K562 (cell line): ENCODE measurements around the gene MAP1S. TPM values are rescaled to one million over a fixed set of nuclear protein-coding genes. Genes with fewer than 3 reads are reported as not detected.

Experiments used
- BCOR ChIP-seq: fragments of 450-650 bp; IDR thresholded peaks from 2 replicates; pipeline ENCODE4 v1.6.1; 2016
- CTBP1 ChIP-seq: fragments of 450-650 bp; IDR thresholded peaks from 2 replicates; pipeline ENCODE4 v1.6.1; 2016; ENCODE audit warnings: borderline replicate concordance
- DPF2 ChIP-seq: fragments of 450-650 bp; IDR thresholded peaks from 2 replicates; pipeline ENCODE4 v1.6.1; 2016
- ETV5 ChIP-seq: sonication (generic); formaldehyde crosslinking; IDR thresholded peaks from 2 replicates; pipeline ENCODE4 v1.4.0; 2020; ENCODE audit warnings: low read depth, mild to moderate bottlenecking, missing genetic modification reagents
- GMEB1 ChIP-seq: fragments of 250-450 bp; sonication (Bioruptor Pico); IDR thresholded peaks from 2 replicates; pipeline ENCODE4 v1.4.0; 2020; ENCODE audit warnings: mild to moderate bottlenecking
- NCOA1 ChIP-seq: fragments of 450-650 bp; IDR thresholded peaks from 2 replicates; pipeline ENCODE4 v1.6.1; 2016; ENCODE audit warnings: low read depth
- NEUROD1 ChIP-seq: fragments of 150-350 bp; IDR thresholded peaks from 2 replicates; pipeline ENCODE4 v1.6.1; 2014; ENCODE audit warnings: borderline replicate concordance, low read length, low read depth; ENCODE audit not compliant: partially characterized antibody
- PHF21A ChIP-seq: fragments of 450-650 bp; IDR thresholded peaks from 2 replicates; pipeline ENCODE4 v1.6.1; 2017; ENCODE audit warnings: low read depth, borderline replicate concordance
- RBFOX2 ChIP-seq: fragments of 200-400 bp; formaldehyde crosslinking; IDR thresholded peaks from 2 replicates; pipeline ENCODE4 v1.6.1; 2017; ENCODE audit warnings: low read depth, mild to moderate bottlenecking, low read length, moderate library complexity
- SMAD2 ChIP-seq: fragments of 150-350 bp; IDR thresholded peaks from 2 replicates; pipeline ENCODE4 v1.6.1; 2014; ENCODE audit warnings: low read depth, mild to moderate bottlenecking, low read length
- SRF ChIP-seq, 2 experiments: fragments of 250-450, 450-650 bp in 1 of 2; sonication (Bioruptor Pico) in 1 of 2; sonication (generic) in 1 of 2; formaldehyde crosslinking; IDR thresholded peaks; 2 replicates each; pipeline versions ENCODE4 v1.5.0 to v1.5.1; 2020 to 2022; ENCODE audit warnings: mild to moderate bottlenecking in 1 of 2, missing genetic modification reagents in 1 of 2
- VEZF1 ChIP-seq: fragments of 200-800 bp; sonication (Bioruptor generic); IDR thresholded peaks from 2 replicates; pipeline ENCODE4 v1.6.1; 2017; ENCODE audit warnings: missing genetic modification characterization, missing compliant biosample characterization
- ZBTB40 ChIP-seq, 2 experiments: fragments of 450-650 bp in 1 of 2; sonication (generic) in 1 of 2; formaldehyde crosslinking in 1 of 2; IDR thresholded peaks; 2 replicates each; pipeline versions ENCODE4 v1.7.1 to v1.9.0; 2016 to 2022; ENCODE audit warnings: inconsistent platforms in 1 of 2, mild to moderate bottlenecking in 1 of 2, missing genetic modification reagents in 1 of 2
- ZBTB7A ChIP-seq: IDR thresholded peaks from 2 replicates; pipeline ENCODE4 v1.6.1; 2011; ENCODE audit warnings: low read depth, mild to moderate bottlenecking, low read length, moderate library complexity, borderline replicate concordance; ENCODE audit not compliant: control insufficient read depth
- ZC3H8 ChIP-seq: fragments of 450-650 bp; IDR thresholded peaks from 2 replicates; pipeline ENCODE4 v1.6.1; 2017
- ZNF253 ChIP-seq: fragments of 250-450 bp; sonication (Bioruptor Pico); conservative IDR thresholded peaks from 2 replicates; pipeline ENCODE4 v1.6.1; 2021; ENCODE audit warnings: mild to moderate bottlenecking
- ZNF668 ChIP-seq: fragments of 250-450 bp; sonication (Bioruptor Pico); IDR thresholded peaks from 2 replicates; pipeline ENCODE4 v1.8.0; 2022; ENCODE audit warnings: mild to moderate bottlenecking, inconsistent platforms
- polyA plus RNA-seq, 8 experiments: library from polyadenylated mRNA; depleted of rRNA in 4 of 8; stranded (reverse) in 5 of 8; unstranded in 3 of 8; fragments of >200 nt; fragmentation: Nextera tagmentation in 2 of 8; fragmentation: Illumina TruSeq in 1 of 8; extraction: Ambion mirVana in 2 of 8; extraction: Trizol in 1 of 8; gene quantifications; 2 replicates each; pipeline versions ENCODE4 v1.2.1 to v1.2.3, GENCODE V29; 2011 to 2014; ENCODE audit warnings: inconsistent platforms in 1 of 8, missing spikeins in 1 of 8
- total RNA-seq, 7 experiments: library from RNA; depleted of rRNA in 6 of 7; stranded (reverse); fragments of >200 nt in 6 of 7; fragmentation: Illumina TruSeq in 2 of 7; extraction: Trizol in 2 of 7; gene quantifications; 2 replicates each; pipeline versions ENCODE4 v1.2.1 to v1.2.3, GENCODE V29; 2011 to 2021; ENCODE audit warnings: low replicate concordance in 1 of 7

MAP1S gene
- total and polyA plus RNA-seq, 9 of the 15 experiments (the other 6 are each of a cell fraction or from before 2014, with no cell fraction given), result 2.0 to 81.0 (median 9.5) TPM

- peak; percentile 89 for TF ChIP-seq ZBTB7A
- TF ChIP-seq ZNF253, result no peak
- TF ChIP-seq ZC3H8, result no peak
- TF ChIP-seq ZNF668, result no peak
- peak; percentile 29; the same call in 1 of the 2 replicates for TF ChIP-seq DPF2
- 0 out of 2 replicates have a peak, but pooled peaks have one; percentile 11 for TF ChIP-seq NCOA1
- TF ChIP-seq PHF21A, result no peak
- peak; percentile 69 for TF ChIP-seq ZBTB40 (IDR thresholded peaks at IDR 0.05)
- no peak for TF ChIP-seq ZBTB40 (CRISPR knock-in tag; IDR thresholded peaks at IDR 0.05)
- 0 out of 2 replicates have a peak, but pooled peaks have one; percentile 42 for TF ChIP-seq CTBP1
- peak; percentile 48; the same call in 1 of the 2 replicates for TF ChIP-seq GMEB1
- 0 out of 4 replicates have a peak, but pooled peaks of 1 of the 2 experiments have one; percentile 46 for TF ChIP-seq SRF (CRISPR knock-in tag; IDR thresholded peaks at IDR 0.05)
- TF ChIP-seq NEUROD1, result peak; percentile 28
- peak; percentile 49 for TF ChIP-seq RBFOX2
- peak; percentile 95 for TF ChIP-seq VEZF1
- TF ChIP-seq BCOR, result peak; percentile 69; the same call in 1 of the 2 replicates
- no peak for TF ChIP-seq SMAD2
- peak; percentile 80 for TF ChIP-seq ETV5 (CRISPR knock-in tag)
Observed at GRCh38 chr19:17680230-17680722, 39.0 kb upstream of the MAP1S start (continued).
